Stimulated activated CD4-positive, alpha-beta T cell treated with anti-CD3 and anti-CD28 coated beads, Interleukin-15, amount 100 ng/mL, for 24 hours (primary cell): ENCODE results near the gene ADH5.
"Not testable (repeated sequence)": the region's sequence is repeated elsewhere in the genome, so short reads cannot be mapped to it uniquely, and the experiment has no call there.

Source experiments
- DNase-seq: peaks from one replicate; pipeline ENCODE4 v3.0.0-alpha.2; 2020

ADH5 gene

GRCh38 chr4:99028187-99028586 is 60.4 kb downstream of the ADH5 start:
- DNase-seq, result no peak

- DNase-seq, result no peak
Observed at GRCh38 chr4:99027304-99027703, 61.3 kb downstream of the ADH5 start.

- no peak for DNase-seq
Observed at GRCh38 chr4:99025506-99025905, 63.1 kb downstream of the ADH5 start.

- DNase-seq, result no peak
Observed at GRCh38 chr4:99024481-99025275, 63.9 kb downstream of the ADH5 start.

GRCh38 chr4:99023800-99024251 is 64.8 kb downstream of the ADH5 start:
- DNase-seq, result not testable (repeated sequence)

- no peak for DNase-seq
Observed at GRCh38 chr4:99022566-99022965, 66.0 kb downstream of the ADH5 start.

GRCh38 chr4:99021386-99021785 is 67.2 kb downstream of the ADH5 start:
- DNase-seq, result no peak
